Measurements from ENCODE around the gene SYNDIG1.

SYNDIG1 gene

DNA sequence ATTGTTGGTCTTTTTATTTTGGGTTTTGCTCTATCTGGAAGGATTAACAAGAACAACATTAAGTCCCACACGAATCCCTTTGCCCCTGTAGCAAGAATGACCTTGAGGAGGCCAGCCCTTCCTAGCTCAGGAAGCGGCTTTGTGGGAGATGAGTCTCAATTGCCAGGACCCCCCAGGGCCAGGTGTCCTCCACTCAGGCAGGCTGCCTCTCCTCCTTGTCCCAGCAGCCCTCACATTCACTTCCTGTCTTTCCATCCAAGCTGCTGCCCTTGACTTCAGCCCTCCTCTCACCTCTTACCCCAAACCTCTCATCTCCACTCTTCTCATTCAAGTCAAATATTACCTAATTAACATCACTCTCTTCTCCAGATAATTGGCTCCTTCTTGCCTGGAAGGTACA is 22.6 kb upstream of the SYNDIG1 start:
- TF ChIP-seq, protein P1, sequence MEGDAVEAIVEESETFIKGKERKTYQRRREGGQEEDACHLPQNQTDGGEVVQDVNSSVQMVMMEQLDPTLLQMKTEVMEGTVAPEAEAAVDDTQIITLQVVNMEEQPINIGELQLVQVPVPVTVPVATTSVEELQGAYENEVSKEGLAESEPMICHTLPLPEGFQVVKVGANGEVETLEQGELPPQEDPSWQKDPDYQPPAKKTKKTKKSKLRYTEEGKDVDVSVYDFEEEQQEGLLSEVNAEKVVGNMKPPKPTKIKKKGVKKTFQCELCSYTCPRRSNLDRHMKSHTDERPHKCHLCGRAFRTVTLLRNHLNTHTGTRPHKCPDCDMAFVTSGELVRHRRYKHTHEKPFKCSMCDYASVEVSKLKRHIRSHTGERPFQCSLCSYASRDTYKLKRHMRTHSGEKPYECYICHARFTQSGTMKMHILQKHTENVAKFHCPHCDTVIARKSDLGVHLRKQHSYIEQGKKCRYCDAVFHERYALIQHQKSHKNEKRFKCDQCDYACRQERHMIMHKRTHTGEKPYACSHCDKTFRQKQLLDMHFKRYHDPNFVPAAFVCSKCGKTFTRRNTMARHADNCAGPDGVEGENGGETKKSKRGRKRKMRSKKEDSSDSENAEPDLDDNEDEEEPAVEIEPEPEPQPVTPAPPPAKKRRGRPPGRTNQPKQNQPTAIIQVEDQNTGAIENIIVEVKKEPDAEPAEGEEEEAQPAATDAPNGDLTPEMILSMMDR (IDR thresholded peaks at IDR 0.05; ENCODE audit: low read depth, low read length, missing control alignments): no peak
- DNase-seq (ENCODE audit: low read depth): no peak
- H3K4me3 ChIP-seq (ENCODE audit: low read depth, low read length): no peak overlapping the region

DNA sequence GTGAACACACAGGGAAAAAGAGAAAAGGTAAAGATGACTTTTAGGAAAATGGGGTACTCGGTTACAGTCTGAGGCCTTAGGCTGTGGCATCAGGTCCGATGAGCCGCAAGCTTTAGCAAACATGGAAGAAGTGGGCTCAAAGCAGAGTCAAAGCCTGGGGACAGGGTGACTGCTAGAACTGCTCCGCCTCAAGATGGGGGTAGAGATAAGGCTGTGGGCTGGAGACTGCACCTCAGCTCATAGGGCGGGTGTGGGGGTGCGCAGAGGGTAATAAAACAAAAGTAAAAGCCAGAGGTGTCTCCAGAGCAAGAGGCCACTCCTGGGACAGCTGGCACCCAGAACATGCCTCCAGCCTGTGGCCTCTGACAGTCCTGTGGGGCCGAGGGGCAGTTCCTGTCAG is 21.3 kb upstream of the SYNDIG1 start:
- no peak overlapping the region for H3K4me3 ChIP-seq (ENCODE audit: low read depth, low read length)
- TF ChIP-seq, protein P1 (IDR thresholded peaks at IDR 0.05; ENCODE audit: low read depth, low read length, missing control alignments): no peak
- DNase-seq (ENCODE audit: low read depth): no peak

DNA sequence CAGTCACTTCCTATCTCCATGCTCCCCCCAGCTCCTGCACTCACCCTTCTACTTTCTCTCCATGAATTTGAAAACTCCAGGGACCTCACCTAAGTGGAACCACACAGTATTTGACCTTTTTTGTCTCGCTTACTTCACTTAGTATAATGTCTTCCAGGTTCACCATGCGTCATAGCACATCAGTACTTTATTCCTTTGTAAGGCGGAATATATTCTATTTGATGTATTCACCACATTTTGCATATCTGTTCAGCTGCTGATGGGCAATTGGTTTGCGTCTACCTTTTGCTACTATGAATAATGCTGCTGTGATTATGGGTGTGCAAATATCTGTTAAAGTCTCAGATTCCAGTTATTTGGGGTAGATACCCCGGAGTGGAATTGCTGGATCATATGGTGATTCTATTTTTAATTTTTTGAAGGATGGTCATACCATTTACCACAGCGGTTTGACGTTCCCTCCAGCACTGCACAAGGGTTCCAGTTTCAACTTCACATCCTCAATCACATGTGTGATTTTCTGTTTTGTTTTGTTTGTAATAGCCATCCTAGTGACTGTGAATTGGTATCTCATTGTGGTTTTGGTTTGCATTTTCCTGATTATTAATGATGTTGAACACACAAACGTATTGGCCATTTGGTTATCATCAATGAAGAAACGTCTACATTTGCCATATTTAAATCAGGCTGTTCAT is 20.3 kb upstream of the SYNDIG1 start:
- TF ChIP-seq, protein P1 (IDR thresholded peaks at IDR 0.05; ENCODE audit: low read depth, low read length, missing control alignments): no peak
- no peak for DNase-seq (ENCODE audit: low read depth)
- H3K4me3 ChIP-seq (ENCODE audit: low read depth, low read length): no peak overlapping the region

DNA sequence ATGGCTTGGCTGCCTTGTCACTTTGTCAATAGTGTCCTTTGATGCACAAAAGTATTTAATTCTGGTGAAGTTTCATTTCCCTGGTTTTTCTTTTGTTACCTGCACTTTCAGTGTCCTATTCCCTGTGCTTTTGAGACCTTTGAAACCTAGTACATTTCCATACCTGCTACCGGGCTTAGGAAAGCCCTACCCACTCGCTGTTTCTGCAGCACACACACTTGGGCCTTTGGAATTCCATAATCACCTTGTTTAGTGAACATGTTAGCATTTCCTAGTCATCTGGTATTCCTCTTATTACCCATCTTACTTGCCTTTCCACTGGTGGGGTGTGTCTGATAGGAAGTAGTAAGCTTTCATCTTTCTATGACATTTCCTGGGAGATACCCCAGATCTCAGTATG is 19.3 kb upstream of the SYNDIG1 start:
- TF ChIP-seq, protein P1 (IDR thresholded peaks at IDR 0.05; ENCODE audit: low read depth, low read length, missing control alignments): no peak
- no peak overlapping the region for H3K4me3 ChIP-seq (ENCODE audit: low read depth, low read length)
- DNase-seq (ENCODE audit: low read depth): no peak

DNA sequence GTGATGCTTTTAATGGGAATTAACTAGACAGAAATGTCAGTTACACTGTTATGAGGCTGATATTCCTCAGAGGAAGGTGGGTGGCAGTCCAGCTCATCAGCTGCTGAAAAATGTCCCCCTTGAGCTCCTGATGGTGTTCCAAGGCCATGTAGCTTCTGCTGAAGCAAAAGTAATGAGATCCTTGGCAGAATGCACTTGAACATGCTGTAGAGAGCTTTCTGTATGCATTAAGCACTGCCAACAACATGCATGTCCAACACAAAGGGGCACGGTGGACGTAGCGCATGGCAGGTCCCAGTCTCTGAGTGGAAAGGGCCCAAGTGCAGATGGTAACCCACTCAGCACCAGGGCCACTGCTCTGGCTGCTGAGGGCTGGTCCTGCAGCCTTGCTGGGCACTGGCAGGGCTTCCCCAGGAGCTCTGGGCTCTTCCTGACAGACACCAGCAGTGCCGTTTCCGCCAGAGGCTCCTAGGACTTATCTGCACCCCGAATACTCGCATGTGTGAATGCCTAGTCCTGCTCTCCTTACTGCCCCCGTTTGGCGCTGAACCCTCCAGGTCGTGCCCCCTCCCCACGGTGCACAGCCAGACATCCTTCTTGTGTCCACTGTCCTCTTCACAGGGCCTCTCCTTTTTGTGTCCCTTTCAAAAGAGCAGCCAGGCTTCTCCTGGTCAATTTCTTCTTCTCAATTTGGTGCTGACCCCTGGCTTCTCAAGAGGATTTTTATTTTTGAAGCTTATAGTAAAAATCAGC is 18.6 kb upstream of the SYNDIG1 start:
- TF ChIP-seq, protein P1 (IDR thresholded peaks at IDR 0.05; ENCODE audit: low read depth, low read length, missing control alignments): no peak

DNA sequence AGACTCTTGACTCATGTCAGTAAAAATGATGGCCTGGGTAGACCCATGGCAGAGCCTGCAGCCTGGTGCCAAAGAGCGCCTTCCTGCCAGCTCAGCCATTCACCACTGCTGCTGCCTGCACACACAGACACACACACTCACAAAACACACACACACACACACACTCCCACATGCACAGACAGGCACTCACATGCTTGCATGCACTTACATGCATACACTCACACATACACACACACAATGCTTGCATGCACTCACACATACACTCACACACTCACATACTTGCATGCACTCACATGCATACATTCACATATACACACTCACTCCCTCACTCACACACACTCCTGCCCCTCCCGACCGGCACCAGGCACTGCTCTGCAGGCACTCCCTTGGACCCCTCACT is 18.0 kb upstream of the SYNDIG1 start:
- TF ChIP-seq, protein P1 (IDR thresholded peaks at IDR 0.05; ENCODE audit: low read depth, low read length, missing control alignments): no peak
- no peak for DNase-seq (ENCODE audit: low read depth)

More for the DNA sequence above, 18.6 kb upstream of the SYNDIG1 start:
- no peak overlapping the region for H3K4me3 ChIP-seq (ENCODE audit: low read depth, low read length)
- DNase-seq (ENCODE audit: low read depth): no peak

More for the DNA sequence above, 18.0 kb upstream of the SYNDIG1 start:
- H3K4me3 ChIP-seq (ENCODE audit: low read depth, low read length): no peak overlapping the region
